ENCODE measurements around the gene TOM1L2.

- TF ChIP-seq CTCF (IDR thresholded peaks at IDR 0.05) (no peak), POLR2A (IDR thresholded peaks at IDR 0.05) (no peak)
Measured at GRCh38 chr17:17902376-17902775, 69.8 kb downstream of the TOM1L2 start.
